ENCODE results near the gene PLXNB1.

GRCh38 chr3:48402281-48402732 lies 27.6 kb downstream of the PLXNB1 start:
- no peak for TF ChIP-seq POLR2AphosphoS5 (IDR thresholded peaks at IDR 0.05; ENCODE audit: low read depth)
- TF ChIP-seq, protein P1, sequence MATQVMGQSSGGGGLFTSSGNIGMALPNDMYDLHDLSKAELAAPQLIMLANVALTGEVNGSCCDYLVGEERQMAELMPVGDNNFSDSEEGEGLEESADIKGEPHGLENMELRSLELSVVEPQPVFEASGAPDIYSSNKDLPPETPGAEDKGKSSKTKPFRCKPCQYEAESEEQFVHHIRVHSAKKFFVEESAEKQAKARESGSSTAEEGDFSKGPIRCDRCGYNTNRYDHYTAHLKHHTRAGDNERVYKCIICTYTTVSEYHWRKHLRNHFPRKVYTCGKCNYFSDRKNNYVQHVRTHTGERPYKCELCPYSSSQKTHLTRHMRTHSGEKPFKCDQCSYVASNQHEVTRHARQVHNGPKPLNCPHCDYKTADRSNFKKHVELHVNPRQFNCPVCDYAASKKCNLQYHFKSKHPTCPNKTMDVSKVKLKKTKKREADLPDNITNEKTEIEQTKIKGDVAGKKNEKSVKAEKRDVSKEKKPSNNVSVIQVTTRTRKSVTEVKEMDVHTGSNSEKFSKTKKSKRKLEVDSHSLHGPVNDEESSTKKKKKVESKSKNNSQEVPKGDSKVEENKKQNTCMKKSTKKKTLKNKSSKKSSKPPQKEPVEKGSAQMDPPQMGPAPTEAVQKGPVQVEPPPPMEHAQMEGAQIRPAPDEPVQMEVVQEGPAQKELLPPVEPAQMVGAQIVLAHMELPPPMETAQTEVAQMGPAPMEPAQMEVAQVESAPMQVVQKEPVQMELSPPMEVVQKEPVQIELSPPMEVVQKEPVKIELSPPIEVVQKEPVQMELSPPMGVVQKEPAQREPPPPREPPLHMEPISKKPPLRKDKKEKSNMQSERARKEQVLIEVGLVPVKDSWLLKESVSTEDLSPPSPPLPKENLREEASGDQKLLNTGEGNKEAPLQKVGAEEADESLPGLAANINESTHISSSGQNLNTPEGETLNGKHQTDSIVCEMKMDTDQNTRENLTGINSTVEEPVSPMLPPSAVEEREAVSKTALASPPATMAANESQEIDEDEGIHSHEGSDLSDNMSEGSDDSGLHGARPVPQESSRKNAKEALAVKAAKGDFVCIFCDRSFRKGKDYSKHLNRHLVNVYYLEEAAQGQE (IDR thresholded peaks at IDR 0.05; ENCODE audit: insufficient replicate concordance, low read depth): no peak
- TF ChIP-seq, protein P2, sequence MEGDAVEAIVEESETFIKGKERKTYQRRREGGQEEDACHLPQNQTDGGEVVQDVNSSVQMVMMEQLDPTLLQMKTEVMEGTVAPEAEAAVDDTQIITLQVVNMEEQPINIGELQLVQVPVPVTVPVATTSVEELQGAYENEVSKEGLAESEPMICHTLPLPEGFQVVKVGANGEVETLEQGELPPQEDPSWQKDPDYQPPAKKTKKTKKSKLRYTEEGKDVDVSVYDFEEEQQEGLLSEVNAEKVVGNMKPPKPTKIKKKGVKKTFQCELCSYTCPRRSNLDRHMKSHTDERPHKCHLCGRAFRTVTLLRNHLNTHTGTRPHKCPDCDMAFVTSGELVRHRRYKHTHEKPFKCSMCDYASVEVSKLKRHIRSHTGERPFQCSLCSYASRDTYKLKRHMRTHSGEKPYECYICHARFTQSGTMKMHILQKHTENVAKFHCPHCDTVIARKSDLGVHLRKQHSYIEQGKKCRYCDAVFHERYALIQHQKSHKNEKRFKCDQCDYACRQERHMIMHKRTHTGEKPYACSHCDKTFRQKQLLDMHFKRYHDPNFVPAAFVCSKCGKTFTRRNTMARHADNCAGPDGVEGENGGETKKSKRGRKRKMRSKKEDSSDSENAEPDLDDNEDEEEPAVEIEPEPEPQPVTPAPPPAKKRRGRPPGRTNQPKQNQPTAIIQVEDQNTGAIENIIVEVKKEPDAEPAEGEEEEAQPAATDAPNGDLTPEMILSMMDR (IDR thresholded peaks at IDR 0.05; ENCODE audit: insufficient read depth, low read length): no peak
- no peak for TF ChIP-seq SPI1 (IDR thresholded peaks at IDR 0.05; ENCODE audit: borderline replicate concordance, low read depth)
- no peak for TF ChIP-seq GABPA (IDR thresholded peaks at IDR 0.05; ENCODE audit: low read depth)

Measured in HL-60 (cell line).